HEK293 (cell line): Measurements from ENCODE around the gene TK2.

Experiments used
- GLI4 ChIP-seq: fragments of 450-650 bp; formaldehyde crosslinking; IDR thresholded peaks from 2 replicates; pipeline ENCODE4 v1.5.1; 2016; ENCODE audit warnings: missing biosample characterization, missing genetic modification characterization
- ZBTB20 ChIP-seq: fragments of 450-650 bp; formaldehyde crosslinking; IDR thresholded peaks from 2 replicates; pipeline ENCODE4 v1.5.1; 2016; ENCODE audit warnings: missing biosample characterization, missing genetic modification characterization
- ZNF175 ChIP-seq: fragments of 450-650 bp; formaldehyde crosslinking; IDR thresholded peaks from 2 replicates; pipeline ENCODE4 v1.5.1; 2016; ENCODE audit warnings: missing biosample characterization, missing genetic modification characterization
- ZNF311 ChIP-seq: fragments of 450-650 bp; formaldehyde crosslinking; IDR thresholded peaks from 2 replicates; pipeline ENCODE4 v1.5.1; 2017; ENCODE audit warnings: missing biosample characterization, missing genetic modification characterization, borderline replicate concordance
- ZNF555 ChIP-seq: fragments of 450-650 bp; formaldehyde crosslinking; conservative IDR thresholded peaks from 2 replicates; pipeline ENCODE4 v1.5.1; 2017; ENCODE audit warnings: missing biosample characterization, mild to moderate bottlenecking, missing genetic modification characterization, inconsistent platforms
- ZNF561 ChIP-seq: fragments of 450-650 bp; IDR thresholded peaks from 2 replicates; pipeline ENCODE4 v1.5.1; 2018; ENCODE audit warnings: missing biosample characterization, missing genetic modification characterization, borderline replicate concordance
- ZNF571 ChIP-seq: fragments of 450-650 bp; formaldehyde crosslinking; IDR thresholded peaks from 2 replicates; pipeline ENCODE4 v1.5.0; 2017; ENCODE audit warnings: missing biosample characterization, missing genetic modification characterization
- ZNF624 ChIP-seq: fragments of 450-650 bp; formaldehyde crosslinking; IDR thresholded peaks from 2 replicates; pipeline ENCODE4 v1.5.1; 2017; ENCODE audit warnings: missing biosample characterization, missing genetic modification characterization
- ZNF701 ChIP-seq: fragments of 450-650 bp; formaldehyde crosslinking; IDR thresholded peaks from 2 replicates; pipeline ENCODE4 v1.5.1; 2016; ENCODE audit warnings: missing biosample characterization, missing genetic modification characterization
- ZNF747 ChIP-seq: fragments of 450-650 bp; formaldehyde crosslinking; IDR thresholded peaks from 2 replicates; pipeline ENCODE4 v1.5.1; 2016; ENCODE audit warnings: missing biosample characterization, missing genetic modification characterization
- TF ChIP-seq, protein P1 (sequence below): fragments of 450-650 bp; formaldehyde crosslinking; IDR thresholded peaks from 2 replicates; pipeline ENCODE4 v1.5.1; 2016; ENCODE audit warnings: missing biosample characterization, missing genetic modification characterization
- TF ChIP-seq, protein P2 (sequence below): fragments of 450-650 bp; formaldehyde crosslinking; IDR thresholded peaks from 2 replicates; pipeline ENCODE4 v1.5.1; 2016; ENCODE audit warnings: missing biosample characterization, missing genetic modification characterization
- TF ChIP-seq, protein P3 (sequence below): fragments of 450-650 bp; formaldehyde crosslinking; IDR thresholded peaks from 2 replicates; pipeline ENCODE4 v1.5.1; 2016; ENCODE audit warnings: missing biosample characterization, missing genetic modification characterization
- TF ChIP-seq, protein P4 (sequence below): fragments of 450-650 bp; formaldehyde crosslinking; IDR thresholded peaks from 2 replicates; pipeline ENCODE4 v1.5.1; 2016; ENCODE audit warnings: missing biosample characterization, missing genetic modification characterization, low read depth

DNA sequence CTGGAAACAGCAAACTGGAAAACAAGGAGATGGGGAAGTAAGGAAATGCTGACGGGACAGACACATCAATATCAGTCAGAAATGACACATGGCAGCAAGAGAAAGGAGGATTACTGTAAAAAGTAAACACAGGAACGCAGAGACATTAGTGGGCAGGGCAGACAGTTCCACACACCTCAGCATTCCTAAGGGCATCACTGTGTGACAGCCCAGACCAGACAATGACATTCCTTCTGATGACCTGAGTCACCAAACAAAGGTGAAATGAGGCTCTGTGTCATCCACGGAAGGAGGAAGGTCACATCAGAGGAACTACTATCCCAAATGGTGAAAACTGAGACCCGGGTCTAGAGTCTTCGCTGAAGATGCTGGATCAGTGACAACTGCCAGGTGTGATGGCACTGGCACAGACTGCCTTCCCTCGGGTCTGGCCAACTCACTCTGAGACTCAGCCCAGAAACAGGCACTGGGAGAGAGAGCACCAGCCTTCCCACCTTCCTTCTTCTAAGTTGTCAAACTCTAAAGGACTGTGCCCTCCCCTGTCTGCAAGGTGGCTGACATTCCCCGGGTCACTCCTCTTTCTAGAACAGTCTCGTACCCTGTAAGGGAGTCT, 36.7 kb downstream of the TK2 start:
- no peak for TF ChIP-seq ZNF175 (tag by site-specific recombination)
- TF ChIP-seq ZNF701: no peak
- TF ChIP-seq, protein P1, sequence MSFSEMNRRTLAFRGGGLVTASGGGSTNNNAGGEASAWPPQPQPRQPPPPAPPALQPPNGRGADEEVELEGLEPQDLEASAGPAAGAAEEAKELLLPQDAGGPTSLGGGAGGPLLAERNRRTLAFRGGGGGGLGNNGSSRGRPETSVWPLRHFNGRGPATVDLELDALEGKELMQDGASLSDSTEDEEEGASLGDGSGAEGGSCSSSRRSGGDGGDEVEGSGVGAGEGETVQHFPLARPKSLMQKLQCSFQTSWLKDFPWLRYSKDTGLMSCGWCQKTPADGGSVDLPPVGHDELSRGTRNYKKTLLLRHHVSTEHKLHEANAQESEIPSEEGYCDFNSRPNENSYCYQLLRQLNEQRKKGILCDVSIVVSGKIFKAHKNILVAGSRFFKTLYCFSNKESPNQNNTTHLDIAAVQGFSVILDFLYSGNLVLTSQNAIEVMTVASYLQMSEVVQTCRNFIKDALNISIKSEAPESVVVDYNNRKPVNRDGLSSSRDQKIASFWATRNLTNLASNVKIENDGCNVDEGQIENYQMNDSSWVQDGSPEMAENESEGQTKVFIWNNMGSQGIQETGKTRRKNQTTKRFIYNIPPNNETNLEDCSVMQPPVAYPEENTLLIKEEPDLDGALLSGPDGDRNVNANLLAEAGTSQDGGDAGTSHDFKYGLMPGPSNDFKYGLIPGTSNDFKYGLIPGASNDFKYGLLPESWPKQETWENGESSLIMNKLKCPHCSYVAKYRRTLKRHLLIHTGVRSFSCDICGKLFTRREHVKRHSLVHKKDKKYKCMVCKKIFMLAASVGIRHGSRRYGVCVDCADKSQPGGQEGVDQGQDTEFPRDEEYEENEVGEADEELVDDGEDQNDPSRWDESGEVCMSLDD (tag by site-specific recombination): no peak
- no peak for TF ChIP-seq ZNF561 (tag by site-specific recombination)
- TF ChIP-seq, protein P2, sequence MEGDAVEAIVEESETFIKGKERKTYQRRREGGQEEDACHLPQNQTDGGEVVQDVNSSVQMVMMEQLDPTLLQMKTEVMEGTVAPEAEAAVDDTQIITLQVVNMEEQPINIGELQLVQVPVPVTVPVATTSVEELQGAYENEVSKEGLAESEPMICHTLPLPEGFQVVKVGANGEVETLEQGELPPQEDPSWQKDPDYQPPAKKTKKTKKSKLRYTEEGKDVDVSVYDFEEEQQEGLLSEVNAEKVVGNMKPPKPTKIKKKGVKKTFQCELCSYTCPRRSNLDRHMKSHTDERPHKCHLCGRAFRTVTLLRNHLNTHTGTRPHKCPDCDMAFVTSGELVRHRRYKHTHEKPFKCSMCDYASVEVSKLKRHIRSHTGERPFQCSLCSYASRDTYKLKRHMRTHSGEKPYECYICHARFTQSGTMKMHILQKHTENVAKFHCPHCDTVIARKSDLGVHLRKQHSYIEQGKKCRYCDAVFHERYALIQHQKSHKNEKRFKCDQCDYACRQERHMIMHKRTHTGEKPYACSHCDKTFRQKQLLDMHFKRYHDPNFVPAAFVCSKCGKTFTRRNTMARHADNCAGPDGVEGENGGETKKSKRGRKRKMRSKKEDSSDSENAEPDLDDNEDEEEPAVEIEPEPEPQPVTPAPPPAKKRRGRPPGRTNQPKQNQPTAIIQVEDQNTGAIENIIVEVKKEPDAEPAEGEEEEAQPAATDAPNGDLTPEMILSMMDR (tag by site-specific recombination): no peak
- TF ChIP-seq ZNF311 (tag by site-specific recombination): no peak
- no peak for TF ChIP-seq ZNF571 (tag by site-specific recombination)
- TF ChIP-seq, protein P3, sequence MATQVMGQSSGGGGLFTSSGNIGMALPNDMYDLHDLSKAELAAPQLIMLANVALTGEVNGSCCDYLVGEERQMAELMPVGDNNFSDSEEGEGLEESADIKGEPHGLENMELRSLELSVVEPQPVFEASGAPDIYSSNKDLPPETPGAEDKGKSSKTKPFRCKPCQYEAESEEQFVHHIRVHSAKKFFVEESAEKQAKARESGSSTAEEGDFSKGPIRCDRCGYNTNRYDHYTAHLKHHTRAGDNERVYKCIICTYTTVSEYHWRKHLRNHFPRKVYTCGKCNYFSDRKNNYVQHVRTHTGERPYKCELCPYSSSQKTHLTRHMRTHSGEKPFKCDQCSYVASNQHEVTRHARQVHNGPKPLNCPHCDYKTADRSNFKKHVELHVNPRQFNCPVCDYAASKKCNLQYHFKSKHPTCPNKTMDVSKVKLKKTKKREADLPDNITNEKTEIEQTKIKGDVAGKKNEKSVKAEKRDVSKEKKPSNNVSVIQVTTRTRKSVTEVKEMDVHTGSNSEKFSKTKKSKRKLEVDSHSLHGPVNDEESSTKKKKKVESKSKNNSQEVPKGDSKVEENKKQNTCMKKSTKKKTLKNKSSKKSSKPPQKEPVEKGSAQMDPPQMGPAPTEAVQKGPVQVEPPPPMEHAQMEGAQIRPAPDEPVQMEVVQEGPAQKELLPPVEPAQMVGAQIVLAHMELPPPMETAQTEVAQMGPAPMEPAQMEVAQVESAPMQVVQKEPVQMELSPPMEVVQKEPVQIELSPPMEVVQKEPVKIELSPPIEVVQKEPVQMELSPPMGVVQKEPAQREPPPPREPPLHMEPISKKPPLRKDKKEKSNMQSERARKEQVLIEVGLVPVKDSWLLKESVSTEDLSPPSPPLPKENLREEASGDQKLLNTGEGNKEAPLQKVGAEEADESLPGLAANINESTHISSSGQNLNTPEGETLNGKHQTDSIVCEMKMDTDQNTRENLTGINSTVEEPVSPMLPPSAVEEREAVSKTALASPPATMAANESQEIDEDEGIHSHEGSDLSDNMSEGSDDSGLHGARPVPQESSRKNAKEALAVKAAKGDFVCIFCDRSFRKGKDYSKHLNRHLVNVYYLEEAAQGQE (tag by site-specific recombination): no peak
- TF ChIP-seq ZNF555 (tag by site-specific recombination): no peak
- no peak for TF ChIP-seq ZNF747 (tag by site-specific recombination)
- no peak for TF ChIP-seq ZNF624 (tag by site-specific recombination)
- no peak for TF ChIP-seq ZBTB20
- TF ChIP-seq, protein P4, sequence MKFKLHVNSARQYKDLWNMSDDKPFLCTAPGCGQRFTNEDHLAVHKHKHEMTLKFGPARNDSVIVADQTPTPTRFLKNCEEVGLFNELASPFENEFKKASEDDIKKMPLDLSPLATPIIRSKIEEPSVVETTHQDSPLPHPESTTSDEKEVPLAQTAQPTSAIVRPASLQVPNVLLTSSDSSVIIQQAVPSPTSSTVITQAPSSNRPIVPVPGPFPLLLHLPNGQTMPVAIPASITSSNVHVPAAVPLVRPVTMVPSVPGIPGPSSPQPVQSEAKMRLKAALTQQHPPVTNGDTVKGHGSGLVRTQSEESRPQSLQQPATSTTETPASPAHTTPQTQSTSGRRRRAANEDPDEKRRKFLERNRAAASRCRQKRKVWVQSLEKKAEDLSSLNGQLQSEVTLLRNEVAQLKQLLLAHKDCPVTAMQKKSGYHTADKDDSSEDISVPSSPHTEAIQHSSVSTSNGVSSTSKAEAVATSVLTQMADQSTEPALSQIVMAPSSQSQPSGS (tag by site-specific recombination): no peak
- no peak for TF ChIP-seq GLI4 (tag by site-specific recombination)
